SK-N-SH (cell line): ENCODE data around the gene BMP8A. TPM values are rescaled to one million over a fixed set of nuclear protein-coding genes. Genes with fewer than 3 reads are reported as not detected.
A peak's percentile ranks its signal among the peaks of the same experiment; 100 is the strongest.
"Not testable (repeated sequence)": the region's sequence is repeated elsewhere in the genome, so short reads cannot be mapped to it uniquely, and the experiment has no call there.

Source experiments
- CTCF ChIA-PET: fragments of 300-600, 350-600 bp; formaldehyde crosslinking; extraction: SDS; loops from one replicate; lab custom pipeline; 2021; lab: Yijun Ruan, JAX
- POLR2A ChIA-PET: fragments of 350-600 bp; sonication (Branson Sonifier 250); formaldehyde crosslinking; extraction: SDS; loops from one replicate; lab custom pipeline; 2020; ENCODE audit warnings: antibody characterized with exemption, inconsistent platforms; lab: Yijun Ruan, JAX
- DNase-seq: peaks from one replicate; pipeline ENCODE4 v3.0.0; 2012
- H2AFZ ChIP-seq: fragments of 200-600 bp; sonication (generic); 2 replicates; pipeline ENCODE4 v1.8.1; 2016; ENCODE audit warnings: antibody characterized with exemption, mild to moderate bottlenecking, low read depth
- H3F3A ChIP-seq: fragments of 200-600 bp; sonication (generic); replicated peaks from 2 replicates; pipeline ENCODE3; 2016; ENCODE audit warnings: antibody characterized with exemption, mild to moderate bottlenecking; ENCODE audit not compliant: insufficient read depth
- H3K27ac ChIP-seq, 2 experiments: fragments of 200-500 bp in 1 of 2; fragments of 200-600 bp in 1 of 2; sonication (Bioruptor generic) in 1 of 2; sonication (generic), shearing (Covaris generic) in 1 of 2; 2 replicates each; pipeline versions ENCODE4 v1.5.1 to v1.6.1; 2014 to 2016; ENCODE audit warnings: low read depth in 2 of 2, inconsistent platforms in 1 of 2, low read length in 1 of 2, mild to moderate bottlenecking in 1 of 2, mixed read lengths in 1 of 2
- H3K27me3 ChIP-seq: fragments of 200-600 bp; sonication (generic), shearing (Covaris generic); 2 replicates; pipeline ENCODE4 v1.6.1; 2016; ENCODE audit warnings: mixed run types; ENCODE audit not compliant: insufficient read depth
- H3K36me3 ChIP-seq, 2 experiments: fragments of 200-500 bp in 1 of 2; fragments of 200-600 bp in 1 of 2; sonication (Bioruptor generic) in 1 of 2; sonication (generic) in 1 of 2; replicated peaks in 1 of 2; 2 replicates each; pipeline versions ENCODE3 to v1.5.1; 2014 to 2016; ENCODE audit warnings: low read length in 1 of 2, mild to moderate bottlenecking in 1 of 2; ENCODE audit not compliant: insufficient read depth in 2 of 2, control insufficient read depth in 1 of 2
- H3K4me1 ChIP-seq, 2 experiments: fragments of 200-500 bp in 1 of 2; fragments of 200-600 bp in 1 of 2; sonication (Bioruptor generic) in 1 of 2; sonication (generic), shearing (Covaris generic) in 1 of 2; 2 replicates each; pipeline versions ENCODE4 v1.5.1 to v1.6.1; 2014 to 2016; ENCODE audit warnings: low read depth in 1 of 2, low read length in 1 of 2, mixed run types in 1 of 2; ENCODE audit not compliant: insufficient read depth in 2 of 2, control insufficient read depth in 1 of 2
- H3K4me2 ChIP-seq: fragments of 200-600 bp; sonication (generic), shearing (Covaris generic); 2 replicates; pipeline ENCODE4 v1.6.1; 2017; ENCODE audit warnings: mixed run types
- H3K4me3 ChIP-seq, 2 experiments: fragments of 200-500 bp in 1 of 2; fragments of 200-600 bp in 1 of 2; sonication (Bioruptor generic) in 1 of 2; sonication (generic), shearing (Covaris generic) in 1 of 2; 2 replicates each; pipeline versions ENCODE4 v1.5.1 to v1.8.1; 2014 to 2016; ENCODE audit warnings: low read depth in 2 of 2, inconsistent platforms in 1 of 2, low read length in 1 of 2, mild to moderate bottlenecking in 1 of 2, mixed read lengths in 1 of 2, moderate library complexity in 1 of 2
- H3K79me2 ChIP-seq: fragments of 200-600 bp; sonication (generic); 2 replicates; pipeline ENCODE4 v1.8.1; 2017; ENCODE audit warnings: mild to moderate bottlenecking; ENCODE audit not compliant: insufficient read depth
- H3K9ac ChIP-seq: fragments of 200-600 bp; sonication (generic); 2 replicates; pipeline ENCODE4 v1.6.1; 2017; ENCODE audit warnings: mixed run types
- H3K9me2 ChIP-seq: fragments of 200-600 bp; sonication (generic); 2 replicates; pipeline ENCODE4 v1.6.1; 2017; ENCODE audit warnings: mixed run types
- H3K9me3 ChIP-seq: fragments of 200-600 bp; sonication (generic); 2 replicates; pipeline ENCODE4 v1.6.1; 2017; ENCODE audit warnings: mixed run types, mild to moderate bottlenecking, moderate library complexity
- H4K20me1 ChIP-seq: fragments of 200-600 bp; sonication (generic); 2 replicates; pipeline ENCODE4 v1.6.1; 2017; ENCODE audit warnings: mild to moderate bottlenecking, mixed run types; ENCODE audit not compliant: insufficient read depth
- WGBS: methylation state at CpG from one replicate; pipeline ENCODE4 v1.1.6; 2017; ENCODE audit warnings: low lambda C conversion rate; 5-methylcytosine and 5-hydroxymethylcytosine counted together
- polyA plus RNA-seq, 3 experiments: library from polyadenylated mRNA; depleted of rRNA; stranded (reverse); fragments of >200 nt; gene quantifications; 2 replicates each; pipeline ENCODE4 v1.2.3, GENCODE V29; 2012

The BMP8A gene
- polyA plus RNA-seq, 1 of the 3 experiments (the other 2 are of a cell fraction): 0.16 TPM

- H3K9me2 ChIP-seq, H3K79me2 ChIP-seq, H4K20me1 ChIP-seq, POLR2A ChIA-PET, H3K27me3 ChIP-seq, H3F3A ChIP-seq, H3K9me3 ChIP-seq, H3K36me3 ChIP-seq, H3K4me1 ChIP-seq, H2AFZ ChIP-seq, CTCF ChIA-PET, H3K4me2 ChIP-seq, H3K9ac ChIP-seq, H3K27ac ChIP-seq: not testable (repeated sequence)
- 28% methylated on average over 24 of the region's 78 CpGs for WGBS
- DNase-seq: peak; percentile 44
- peak overlapping the region in 1 of 2 experiments; percentile 17; a peak in 2 of 4 replicates for H3K4me3 ChIP-seq
These were observed 24.0 kb downstream of the BMP8A start for GRCh38 chr1:39515131-39516086.

GRCh38 chr1:39516841-39517240 is 25.4 kb downstream of the BMP8A start:
- H3K9me2 ChIP-seq, H3K4me1 ChIP-seq, H3K4me3 ChIP-seq, H3K27me3 ChIP-seq, H3K9me3 ChIP-seq, POLR2A ChIA-PET, H3K9ac ChIP-seq, H3K27ac ChIP-seq, H3F3A ChIP-seq, H3K4me2 ChIP-seq, DNase-seq, H2AFZ ChIP-seq, H4K20me1 ChIP-seq, H3K79me2 ChIP-seq, CTCF ChIA-PET, H3K36me3 ChIP-seq: not testable (repeated sequence)
- WGBS: 95% methylated on average over 4 of the region's 4 CpGs

GRCh38 chr1:39517936-39518335 is 26.5 kb downstream of the BMP8A start:
- H3K79me2 ChIP-seq, H3K9me2 ChIP-seq, H3K27ac ChIP-seq, H3F3A ChIP-seq, H3K36me3 ChIP-seq, H3K4me2 ChIP-seq, H2AFZ ChIP-seq, H3K4me3 ChIP-seq, H4K20me1 ChIP-seq, H3K4me1 ChIP-seq, H3K9me3 ChIP-seq, CTCF ChIA-PET, H3K27me3 ChIP-seq, H3K9ac ChIP-seq, POLR2A ChIA-PET, DNase-seq: not testable (repeated sequence)
- WGBS: 100% methylated on average over 2 of the region's 7 CpGs

GRCh38 chr1:39519376-39519775 is 27.9 kb downstream of the BMP8A start:
- WGBS: 50% methylated on average over 3 of the region's 5 CpGs
- POLR2A ChIA-PET, H4K20me1 ChIP-seq, H3K4me3 ChIP-seq, H3K27ac ChIP-seq, H3K4me1 ChIP-seq, H3K9me3 ChIP-seq, H3K36me3 ChIP-seq, H3K9me2 ChIP-seq, H3K9ac ChIP-seq, H3K27me3 ChIP-seq, H3K4me2 ChIP-seq, CTCF ChIA-PET, H2AFZ ChIP-seq, H3F3A ChIP-seq, H3K79me2 ChIP-seq, DNase-seq: not testable (repeated sequence)

- 89% methylated on average over 9 of the region's 10 CpGs for WGBS
- H3K27ac ChIP-seq, H4K20me1 ChIP-seq, H3K4me1 ChIP-seq, H3K36me3 ChIP-seq, H2AFZ ChIP-seq, H3F3A ChIP-seq, H3K9me3 ChIP-seq, H3K4me2 ChIP-seq, H3K27me3 ChIP-seq, POLR2A ChIA-PET, DNase-seq, CTCF ChIA-PET, H3K9me2 ChIP-seq, H3K4me3 ChIP-seq, H3K79me2 ChIP-seq, H3K9ac ChIP-seq: not testable (repeated sequence)
These were observed 30.8 kb downstream of the BMP8A start for GRCh38 chr1:39522221-39522620.
